LNCAP (cell line): Measurements from ENCODE around the gene WNK2.

Experiments
- TF ChIP-seq, protein P1 (sequence below): fragments of 450-650 bp; IDR thresholded peaks from 2 replicates; pipeline ENCODE4 v1.5.1; 2017; ENCODE audit warnings: mild to moderate bottlenecking

WNK2 gene

DNA sequence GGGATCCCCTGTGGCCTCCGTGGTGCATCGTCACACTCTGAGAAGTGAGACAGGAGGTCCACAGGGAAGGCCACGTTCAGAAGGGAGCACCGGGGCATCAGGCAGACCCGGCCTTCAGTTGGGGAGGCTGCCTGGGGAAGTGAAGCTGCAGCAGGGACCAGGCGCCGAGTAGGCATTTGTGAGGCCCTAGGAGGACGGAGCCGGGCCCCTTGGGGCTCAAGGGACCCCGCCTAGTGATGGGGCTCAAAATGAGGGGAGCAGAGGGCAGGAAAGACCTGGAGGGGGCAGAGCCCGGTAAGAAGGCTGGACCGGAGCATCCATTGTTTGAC, 182.1 kb downstream of the WNK2 start:
- TF ChIP-seq, protein P1, sequence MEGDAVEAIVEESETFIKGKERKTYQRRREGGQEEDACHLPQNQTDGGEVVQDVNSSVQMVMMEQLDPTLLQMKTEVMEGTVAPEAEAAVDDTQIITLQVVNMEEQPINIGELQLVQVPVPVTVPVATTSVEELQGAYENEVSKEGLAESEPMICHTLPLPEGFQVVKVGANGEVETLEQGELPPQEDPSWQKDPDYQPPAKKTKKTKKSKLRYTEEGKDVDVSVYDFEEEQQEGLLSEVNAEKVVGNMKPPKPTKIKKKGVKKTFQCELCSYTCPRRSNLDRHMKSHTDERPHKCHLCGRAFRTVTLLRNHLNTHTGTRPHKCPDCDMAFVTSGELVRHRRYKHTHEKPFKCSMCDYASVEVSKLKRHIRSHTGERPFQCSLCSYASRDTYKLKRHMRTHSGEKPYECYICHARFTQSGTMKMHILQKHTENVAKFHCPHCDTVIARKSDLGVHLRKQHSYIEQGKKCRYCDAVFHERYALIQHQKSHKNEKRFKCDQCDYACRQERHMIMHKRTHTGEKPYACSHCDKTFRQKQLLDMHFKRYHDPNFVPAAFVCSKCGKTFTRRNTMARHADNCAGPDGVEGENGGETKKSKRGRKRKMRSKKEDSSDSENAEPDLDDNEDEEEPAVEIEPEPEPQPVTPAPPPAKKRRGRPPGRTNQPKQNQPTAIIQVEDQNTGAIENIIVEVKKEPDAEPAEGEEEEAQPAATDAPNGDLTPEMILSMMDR: no peak

DNA sequence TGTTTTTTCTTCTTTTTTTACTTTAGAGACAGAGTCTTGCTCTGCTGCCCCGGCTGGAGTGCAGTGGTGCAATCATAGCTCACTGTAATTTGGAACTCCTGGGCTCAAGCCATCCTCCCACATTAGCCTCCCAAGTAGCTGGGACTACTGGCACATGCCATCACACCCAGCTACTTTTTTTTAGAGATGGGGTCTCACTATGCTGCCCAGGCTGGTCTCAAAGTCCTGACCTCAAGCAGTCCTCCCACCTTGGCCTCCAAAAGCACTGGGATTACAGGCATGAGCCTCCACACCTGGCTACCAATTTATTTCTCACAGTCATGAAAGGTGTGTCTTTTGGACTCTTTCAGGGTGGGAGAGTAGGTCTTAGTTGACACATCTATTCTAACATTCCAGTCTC, 184.5 kb downstream of the WNK2 start:
- TF ChIP-seq, protein P1: no peak

DNA sequence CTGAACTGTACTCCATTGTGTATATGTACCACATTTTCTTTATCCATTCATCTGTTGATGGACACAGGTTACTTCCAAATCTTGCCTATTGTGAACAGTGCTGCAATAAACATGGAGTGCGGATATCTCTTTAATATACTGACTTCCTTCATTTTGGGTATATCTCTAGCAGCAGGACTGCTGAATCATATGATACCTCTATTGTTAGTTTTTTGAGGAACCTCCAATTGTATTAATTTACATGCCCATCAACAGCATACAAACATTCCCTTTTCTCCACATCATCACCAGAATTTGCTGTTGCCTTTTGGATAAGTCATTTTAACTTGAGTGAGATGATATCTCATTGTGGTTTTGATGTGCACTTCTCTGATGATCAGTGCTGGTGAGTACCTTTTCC, 185.7 kb downstream of the WNK2 start:
- TF ChIP-seq, protein P1: no peak
